Right ventricle myocardium superior (tissue), 1 donor: ENCODE measurements around the gene HTR1E. TPM values are rescaled to one million over a fixed set of nuclear protein-coding genes. Genes with fewer than 3 reads are reported as not detected.
"Not testable (repeated sequence)": the region's sequence is repeated elsewhere in the genome, so short reads cannot be mapped to it uniquely, and the experiment has no call there.

Experiments used
- ATAC-seq: fragments of 200-7000 bp; cut with Tn5 transposase; one replicate; pipeline ENCODE4 v1.9.1; 2020; ENCODE audit warnings: mild to moderate bottlenecking; ENCODE audit not compliant: poor library complexity
- DNase-seq: peaks from one replicate; pipeline ENCODE4 v3.0.0-alpha.2; 2020
- intact Hi-C: fragments of 100-400 bp; cut with DNase I; formaldehyde crosslinking; loops from one replicate; pipeline ENCODE4 v1.11.2; 2022
- long read RNA-seq: library from polyadenylated mRNA; unstranded; transcript quantifications from one replicate; pipeline ENCODE4 v2.0.0, GENCODE V29; 2021
- total RNA-seq: library from RNA; stranded (reverse); fragmentation: NEBNext Ultra II Directional; extraction: Animal tissue kit (Norgen Biotek cat#: 25700); gene quantifications from one replicate; pipeline ENCODE4 v1.2.1, GENCODE V29; 2021
- donor health status: DM: no; HTN: yes; CAD: no; lungs with severe emphysema.

HTR1E gene
- total RNA-seq = not detected
- long read RNA-seq = 0 reads

- intact Hi-C loops = no loop called here
- DNase-seq (no peak), ATAC-seq (no peak)
These were observed at the start of gene HTR1E for GRCh38 chr6:86937219-86938079. Gene HTR1E (plus strand): TSS chr6:86937528. CDS start chr6:87015335, 77,807 bp downstream.

- ATAC-seq (no peak), DNase-seq (no peak)
- intact Hi-C loops = no loop called here
These were observed 49.0 kb upstream of the HTR1E start for GRCh38 chr6:86888301-86888700.

GRCh38 chr6:86897265-86897664, 40.1 kb upstream of the HTR1E start:
- ATAC-seq, intact Hi-C loops, DNase-seq: not testable (repeated sequence)

GRCh38 chr6:86913795-86914194, 23.5 kb upstream of the HTR1E start:
- no peak for DNase-seq
- ATAC-seq = no peak
- intact Hi-C loops = no loop called here

- intact Hi-C loops = no loop called here
- DNase-seq (no peak), ATAC-seq (no peak)
These were observed 20.9 kb upstream of the HTR1E start for GRCh38 chr6:86916393-86916792.

GRCh38 chr6:86927138-86927537, 10.2 kb upstream of the HTR1E start:
- ATAC-seq, intact Hi-C loops, DNase-seq: not testable (repeated sequence)

- DNase-seq, intact Hi-C loops: not testable (repeated sequence)
These were observed 9.5 kb upstream of the HTR1E start for GRCh38 chr6:86927859-86928258.

GRCh38 chr6:86934365-86934764, 3.0 kb upstream of the HTR1E start:
- ATAC-seq = no peak
- DNase-seq = no peak
- intact Hi-C loops = no loop called here

More at GRCh38 chr6:86927859-86928258, 9.5 kb upstream of the HTR1E start:
- not testable (repeated sequence) for ATAC-seq

GRCh38 chr6:86936834-86937218, 502 bp upstream of the HTR1E start:
- ATAC-seq (no peak), DNase-seq (no peak)
- intact Hi-C loops = no loop called here

- DNase-seq (no peak), ATAC-seq (no peak)
- intact Hi-C loops = no loop called here
These were observed 1.5 kb downstream of the HTR1E start for GRCh38 chr6:86938814-86939213.

- intact Hi-C loops = no loop called here
- ATAC-seq (no peak), DNase-seq (no peak)
These were observed 4.1 kb downstream of the HTR1E start for GRCh38 chr6:86941461-86941860.

- DNase-seq = no peak
- no peak for ATAC-seq
- intact Hi-C loops = no loop called here
These were observed 5.6 kb downstream of the HTR1E start for GRCh38 chr6:86942769-86943516.

GRCh38 chr6:86943819-86944407, 6.6 kb downstream of the HTR1E start:
- intact Hi-C loops = no loop called here
- no peak for ATAC-seq
- no peak for DNase-seq

GRCh38 chr6:86949771-86950170, 12.4 kb downstream of the HTR1E start:
- no peak for ATAC-seq

GRCh38 chr6:86952991-86953390, 15.7 kb downstream of the HTR1E start:
- intact Hi-C loops = no loop called here
- DNase-seq (no peak), ATAC-seq (no peak)

More at GRCh38 chr6:86949771-86950170, 12.4 kb downstream of the HTR1E start:
- intact Hi-C loops = no loop called here
- no peak for DNase-seq

GRCh38 chr6:86959656-86960055, 22.3 kb downstream of the HTR1E start:
- ATAC-seq = no peak
- no peak for DNase-seq
- intact Hi-C loops = no loop called here

GRCh38 chr6:86961455-86962200, 24.3 kb downstream of the HTR1E start:
- no peak for ATAC-seq
- no peak for DNase-seq
- intact Hi-C loops = no loop called here

- ATAC-seq = no peak
- DNase-seq = no peak
- intact Hi-C loops = no loop called here
These were observed 26.0 kb downstream of the HTR1E start for GRCh38 chr6:86963352-86963751.
